22Rv1 (cell line): Measurements from ENCODE around the gene MVK.

Experiments used
- H3K27ac ChIP-seq: fragments of 450-650 bp; 2 replicates; pipeline ENCODE4 v1.5.1; 2017
- ZFX ChIP-seq: fragments of 450-650 bp; IDR thresholded peaks from 2 replicates; pipeline ENCODE4 v1.6.1; 2017; ENCODE audit warnings: antibody characterized with exemption, borderline replicate concordance
- TF ChIP-seq, protein P1 (sequence below): fragments of 450-650 bp; IDR thresholded peaks from 2 replicates; pipeline ENCODE4 v1.5.1; 2017; ENCODE audit warnings: mild to moderate bottlenecking

The MVK gene

DNA sequence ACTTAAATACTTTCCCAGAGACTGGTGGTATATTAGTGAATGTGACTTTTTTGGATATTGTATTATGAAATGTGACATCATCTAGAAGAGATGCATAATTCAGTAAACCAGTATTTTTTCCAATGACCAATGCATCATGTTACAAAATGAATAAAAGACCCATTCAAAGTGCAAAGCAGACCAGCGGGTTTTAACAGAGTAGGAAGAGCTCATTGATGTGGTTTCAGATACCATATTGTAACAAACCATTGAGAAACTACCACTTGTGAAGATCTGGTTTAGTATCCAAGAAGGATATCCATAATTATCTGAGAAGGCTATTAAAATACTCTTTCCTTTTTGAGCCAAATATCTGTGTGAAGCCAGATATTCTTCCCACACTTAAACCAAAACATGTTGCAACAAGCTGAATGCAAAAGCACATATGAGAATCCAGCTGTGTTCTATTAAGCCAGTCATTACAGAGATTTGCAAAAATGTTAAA is 47.7 kb downstream of the MVK start:
- no peak overlapping the region for H3K27ac ChIP-seq
- no peak for TF ChIP-seq ZFX
- TF ChIP-seq, protein P1, sequence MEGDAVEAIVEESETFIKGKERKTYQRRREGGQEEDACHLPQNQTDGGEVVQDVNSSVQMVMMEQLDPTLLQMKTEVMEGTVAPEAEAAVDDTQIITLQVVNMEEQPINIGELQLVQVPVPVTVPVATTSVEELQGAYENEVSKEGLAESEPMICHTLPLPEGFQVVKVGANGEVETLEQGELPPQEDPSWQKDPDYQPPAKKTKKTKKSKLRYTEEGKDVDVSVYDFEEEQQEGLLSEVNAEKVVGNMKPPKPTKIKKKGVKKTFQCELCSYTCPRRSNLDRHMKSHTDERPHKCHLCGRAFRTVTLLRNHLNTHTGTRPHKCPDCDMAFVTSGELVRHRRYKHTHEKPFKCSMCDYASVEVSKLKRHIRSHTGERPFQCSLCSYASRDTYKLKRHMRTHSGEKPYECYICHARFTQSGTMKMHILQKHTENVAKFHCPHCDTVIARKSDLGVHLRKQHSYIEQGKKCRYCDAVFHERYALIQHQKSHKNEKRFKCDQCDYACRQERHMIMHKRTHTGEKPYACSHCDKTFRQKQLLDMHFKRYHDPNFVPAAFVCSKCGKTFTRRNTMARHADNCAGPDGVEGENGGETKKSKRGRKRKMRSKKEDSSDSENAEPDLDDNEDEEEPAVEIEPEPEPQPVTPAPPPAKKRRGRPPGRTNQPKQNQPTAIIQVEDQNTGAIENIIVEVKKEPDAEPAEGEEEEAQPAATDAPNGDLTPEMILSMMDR = no peak

GRCh38 chr12:109621901-109622364 is 48.3 kb downstream of the MVK start:
- TF ChIP-seq ZFX = no peak
- TF ChIP-seq, protein P1 = no peak
- H3K27ac ChIP-seq = no peak overlapping the region

GRCh38 chr12:109624467-109624866 is 50.9 kb downstream of the MVK start:
- H3K27ac ChIP-seq = no peak overlapping the region
- TF ChIP-seq, protein P1 = no peak
- no peak for TF ChIP-seq ZFX

DNA sequence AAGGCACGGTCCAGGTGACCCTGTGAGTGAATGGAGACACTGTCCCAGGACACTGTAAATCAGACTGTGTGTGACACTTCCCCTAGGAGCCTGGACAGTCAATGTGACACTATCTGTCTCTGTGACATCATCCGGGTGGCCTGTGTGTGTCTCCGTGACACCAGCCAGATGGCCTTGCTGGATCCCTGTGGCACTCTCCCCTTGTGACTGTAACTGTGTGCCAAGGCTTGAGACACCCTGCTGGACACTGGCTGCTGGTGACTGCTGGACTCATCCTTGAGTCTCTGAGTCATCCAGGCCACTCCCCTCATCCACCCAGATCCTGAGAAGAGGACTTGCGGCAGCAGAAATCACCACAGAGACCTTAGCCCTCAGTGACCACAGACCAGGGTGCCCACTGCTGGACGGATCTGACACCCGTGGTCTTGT is 51.6 kb downstream of the MVK start:
- H3K27ac ChIP-seq = no peak overlapping the region
- TF ChIP-seq, protein P1 = no peak
- no peak for TF ChIP-seq ZFX

- TF ChIP-seq, protein P1 = no peak
- TF ChIP-seq ZFX = no peak
- H3K27ac ChIP-seq = no peak overlapping the region
Measured at GRCh38 chr12:109625749-109626377, 52.3 kb downstream of the MVK start.

GRCh38 chr12:109626378-109627115 is 53.0 kb downstream of the MVK start:
- no peak overlapping the region for H3K27ac ChIP-seq
- no peak for TF ChIP-seq ZFX
- TF ChIP-seq, protein P1 = no peak

DNA sequence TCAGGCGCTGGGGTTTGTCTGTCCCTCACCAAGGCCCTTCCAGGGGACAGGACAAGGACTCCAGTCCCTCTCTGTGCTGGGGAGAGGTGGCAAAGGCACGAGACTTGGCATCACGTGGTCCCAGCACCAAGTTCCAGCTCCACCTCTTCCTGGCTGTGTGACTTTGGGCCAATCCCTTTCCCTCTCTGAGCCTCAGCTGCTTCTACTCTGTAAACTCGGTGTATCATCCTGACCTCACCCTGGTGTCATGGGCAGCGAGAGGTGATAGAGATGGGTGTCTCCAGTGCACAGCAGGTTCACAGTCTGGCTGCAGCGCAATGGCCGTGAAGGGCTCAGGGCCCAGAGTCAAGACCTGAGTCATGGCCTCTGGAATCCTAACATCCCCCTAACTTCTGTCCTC is 54.0 kb downstream of the MVK start:
- TF ChIP-seq, protein P1 = no peak
- TF ChIP-seq ZFX = no peak

More for the DNA sequence above, 54.0 kb downstream of the MVK start:
- no peak overlapping the region for H3K27ac ChIP-seq
